NK-92 treated with Interleukin-12 subunit alpha and Interleukin-12 subunit beta, amount 100 ng/mL, for 24 hours (cell line): ENCODE measurements around the gene ZFYVE27.
"Not testable (repeated sequence)": the region's sequence is repeated elsewhere in the genome, so short reads cannot be mapped to it uniquely, and the experiment has no call there.

Experiments
- DNase-seq: peaks from one replicate; lab custom pipeline; 2025; lab: John Stamatoyannopoulos, UW

ZFYVE27 gene, protein sequence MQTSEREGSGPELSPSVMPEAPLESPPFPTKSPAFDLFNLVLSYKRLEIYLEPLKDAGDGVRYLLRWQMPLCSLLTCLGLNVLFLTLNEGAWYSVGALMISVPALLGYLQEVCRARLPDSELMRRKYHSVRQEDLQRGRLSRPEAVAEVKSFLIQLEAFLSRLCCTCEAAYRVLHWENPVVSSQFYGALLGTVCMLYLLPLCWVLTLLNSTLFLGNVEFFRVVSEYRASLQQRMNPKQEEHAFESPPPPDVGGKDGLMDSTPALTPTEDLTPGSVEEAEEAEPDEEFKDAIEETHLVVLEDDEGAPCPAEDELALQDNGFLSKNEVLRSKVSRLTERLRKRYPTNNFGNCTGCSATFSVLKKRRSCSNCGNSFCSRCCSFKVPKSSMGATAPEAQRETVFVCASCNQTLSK

GRCh38 chr10:97736902-97737769 lies at the start of gene ZFYVE27:
Gene ZFYVE27 (plus strand): TSS chr10:97737128. CDS start chr10:97738478, 1,350 bp downstream.
- DNase-seq = peak; percentile 84

DNA sequence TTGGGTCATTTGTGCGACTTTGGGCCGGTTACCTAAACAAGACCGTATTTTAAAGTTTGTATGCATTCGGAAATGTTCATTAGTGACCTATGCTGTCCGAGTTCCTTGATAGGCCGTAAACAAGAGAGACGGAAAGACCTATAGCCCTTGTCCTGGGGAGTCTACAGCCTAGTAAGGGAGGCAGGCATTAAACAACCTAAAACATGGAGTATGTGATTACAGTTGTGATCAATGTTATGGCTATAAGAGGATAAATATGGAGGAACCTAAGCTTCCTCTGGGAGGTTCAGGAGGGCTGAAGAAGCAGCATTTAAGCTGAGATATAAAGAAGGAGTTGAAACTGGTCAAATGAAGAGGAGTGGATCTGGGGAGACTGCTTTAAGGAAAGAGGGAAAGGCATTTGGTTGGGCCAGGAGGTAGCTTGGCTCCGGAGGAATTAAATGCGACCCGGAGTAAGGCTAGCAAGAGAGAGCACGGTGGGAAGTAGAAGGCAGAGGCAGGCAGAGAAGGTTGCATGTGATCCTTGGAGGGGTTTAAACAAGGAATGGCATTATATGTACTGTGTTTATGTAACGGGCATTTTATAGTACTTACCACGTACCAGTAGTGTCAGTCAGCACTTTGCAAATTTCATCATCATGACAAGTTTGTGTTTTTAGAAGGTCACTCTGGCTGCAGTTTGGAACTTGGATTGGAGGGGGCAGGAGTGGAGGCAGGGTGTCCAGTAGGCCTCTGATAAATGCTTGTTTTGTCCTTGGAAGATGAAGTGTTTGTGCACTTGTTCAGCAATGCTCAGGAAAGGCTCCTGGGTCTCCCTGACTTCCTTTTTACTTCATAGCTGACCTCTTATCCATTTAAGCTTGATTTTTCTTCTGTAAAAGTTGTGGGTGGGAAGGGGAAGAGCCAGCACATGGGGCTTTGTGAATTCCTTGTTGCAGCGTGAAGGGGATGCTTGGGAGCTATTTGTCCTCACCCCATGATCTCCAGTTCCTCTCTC lies 48.8 kb upstream of the ZFYVE27 start:
- DNase-seq = no peak

DNA sequence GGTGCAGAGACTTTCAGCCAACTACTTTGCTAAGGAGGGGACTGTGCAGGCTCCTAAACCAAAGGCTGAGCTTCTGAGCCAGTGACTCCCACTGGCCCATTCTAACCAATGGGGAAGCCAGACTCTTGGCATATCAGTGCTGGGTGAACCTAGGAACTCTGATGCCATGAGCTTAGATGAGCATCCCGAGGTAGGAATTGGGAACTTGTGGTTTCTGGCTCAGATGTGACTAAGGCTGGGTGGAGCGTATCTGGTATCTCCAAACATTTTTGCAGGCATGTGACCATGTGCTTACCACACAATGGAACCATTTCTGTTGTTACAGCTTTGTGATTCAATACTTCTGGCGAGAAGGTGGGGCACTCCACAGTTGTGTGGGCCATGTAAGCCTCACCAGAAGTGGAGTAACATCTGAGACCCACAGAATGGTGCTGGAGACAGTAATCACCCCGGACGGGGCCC lies 47.3 kb upstream of the ZFYVE27 start:
- no peak for DNase-seq

- no peak for DNase-seq
Observed at GRCh38 chr10:97690133-97690532, 46.8 kb upstream of the ZFYVE27 start.

DNA sequence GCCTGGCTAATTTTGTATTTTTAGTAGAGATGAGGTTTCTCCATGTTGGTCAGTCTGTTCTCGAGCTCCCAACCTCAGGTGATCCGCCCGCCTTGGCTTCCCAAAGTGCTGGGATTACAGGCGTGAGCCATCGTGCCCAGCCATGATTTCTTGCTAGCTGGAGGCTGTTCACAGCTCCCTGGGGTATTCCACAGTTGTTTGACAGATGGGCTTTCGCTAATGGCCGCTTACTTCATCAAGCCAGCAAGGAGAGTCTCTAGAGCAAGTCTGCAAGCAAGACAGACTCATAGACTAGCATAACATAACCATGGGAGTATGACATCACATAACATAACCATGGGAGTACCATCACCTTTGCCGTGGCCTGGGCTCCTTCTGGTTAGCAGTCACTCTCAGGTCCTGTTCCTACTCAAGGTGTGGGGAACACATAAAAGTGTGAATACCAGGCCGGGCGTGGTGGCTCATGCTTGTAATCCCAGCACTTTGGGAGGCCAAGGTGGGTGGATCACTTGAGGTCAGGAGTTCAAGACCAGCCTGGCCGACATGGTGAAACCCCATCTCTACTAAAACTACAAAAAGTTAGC lies 38.8 kb upstream of the ZFYVE27 start:
- not testable (repeated sequence) for DNase-seq

GRCh38 chr10:97701438-97702069 lies 35.4 kb upstream of the ZFYVE27 start:
- peak; percentile 7 for DNase-seq

GRCh38 chr10:97703398-97704067 lies 33.4 kb upstream of the ZFYVE27 start:
- no peak for DNase-seq

DNA sequence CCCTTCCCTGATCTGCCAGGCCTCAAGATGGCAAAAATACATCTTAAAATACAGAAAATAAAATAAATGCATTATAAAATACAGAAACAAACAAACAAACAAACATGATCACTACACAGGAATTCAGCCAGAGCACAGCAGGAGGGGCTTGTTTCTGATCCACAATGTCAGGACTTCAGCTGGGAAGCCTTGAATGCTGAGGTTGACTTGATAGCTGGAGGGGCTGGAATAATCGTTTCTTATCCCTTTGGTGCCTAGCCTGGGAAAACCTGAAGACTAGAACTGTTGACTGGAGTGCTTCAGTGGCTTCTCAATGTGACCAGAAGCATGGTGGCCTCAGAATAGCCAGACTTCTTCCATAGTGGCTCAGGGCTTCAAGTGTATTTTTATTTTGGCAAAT lies 32.6 kb upstream of the ZFYVE27 start:
- no peak for DNase-seq

DNA sequence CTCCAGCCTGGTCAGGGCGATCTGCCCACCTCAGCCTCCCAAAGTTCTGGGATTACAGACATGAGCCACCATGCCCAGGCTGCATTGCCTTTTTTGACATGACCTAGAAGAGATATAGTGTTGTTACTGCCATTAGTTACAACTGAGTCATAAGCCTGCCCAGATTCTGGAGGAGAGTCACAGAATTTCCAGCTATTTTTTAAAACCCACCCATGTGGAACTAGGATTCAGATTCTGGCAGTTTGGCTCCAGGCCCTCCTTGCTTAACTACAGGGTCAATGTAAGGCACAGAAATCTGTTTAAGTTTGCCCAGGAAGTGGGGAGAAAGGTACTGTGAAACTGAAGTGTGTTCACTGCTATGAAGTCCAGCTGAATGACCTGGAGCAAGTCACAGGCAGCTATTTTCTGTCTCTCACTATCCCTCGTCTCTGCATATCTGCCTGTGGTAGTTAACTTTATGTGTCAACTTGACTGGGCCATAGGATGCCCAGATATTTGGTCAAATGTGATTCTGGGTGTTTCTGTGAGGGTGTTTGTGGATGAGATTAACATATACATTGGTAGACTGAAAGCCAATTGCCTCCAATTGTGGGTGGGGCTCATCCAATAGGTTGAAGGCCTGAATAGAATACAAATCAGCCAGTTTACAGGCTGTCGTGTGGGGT lies 31.8 kb upstream of the ZFYVE27 start:
- no peak for DNase-seq

DNA sequence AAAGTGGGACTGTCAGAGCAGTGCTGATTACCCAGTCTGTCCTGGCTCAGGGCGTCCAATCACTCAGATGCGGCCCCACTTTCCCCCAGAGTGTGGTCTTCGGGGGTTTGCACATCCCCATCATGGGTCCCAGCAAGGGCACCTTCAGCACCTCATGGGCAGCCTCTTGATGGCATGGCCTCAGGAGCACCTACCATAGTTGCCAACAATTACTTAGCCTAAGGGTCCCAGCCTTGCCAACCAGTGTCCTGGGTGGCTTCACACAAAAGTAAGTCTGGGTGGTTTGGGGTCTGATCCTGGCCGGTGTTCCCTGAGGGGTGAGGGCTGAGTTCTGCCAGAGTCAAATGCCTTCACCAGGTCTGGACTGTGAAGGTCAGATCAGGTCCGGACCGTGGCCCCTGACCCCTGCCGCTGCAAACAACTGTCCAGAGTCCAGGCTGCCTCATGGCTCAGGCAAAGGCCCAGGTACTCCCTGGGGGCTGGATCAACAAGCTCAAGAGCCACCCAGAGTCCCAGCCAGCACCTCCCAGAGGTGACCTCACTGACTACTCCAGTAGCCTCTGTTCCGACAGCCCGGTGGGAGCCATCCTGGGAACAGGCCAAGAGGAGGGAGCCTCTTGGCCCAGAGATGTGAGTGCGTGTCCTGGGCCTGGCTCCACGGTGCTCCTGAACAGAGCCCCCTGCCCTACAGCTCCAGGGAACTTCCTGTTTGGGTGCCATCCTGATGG lies 29.6 kb upstream of the ZFYVE27 start:
- DNase-seq = no peak

GRCh38 chr10:97708167-97708566 lies 28.8 kb upstream of the ZFYVE27 start:
- no peak for DNase-seq

- DNase-seq = no peak
Observed at GRCh38 chr10:97708976-97709946, 27.7 kb upstream of the ZFYVE27 start.

DNA sequence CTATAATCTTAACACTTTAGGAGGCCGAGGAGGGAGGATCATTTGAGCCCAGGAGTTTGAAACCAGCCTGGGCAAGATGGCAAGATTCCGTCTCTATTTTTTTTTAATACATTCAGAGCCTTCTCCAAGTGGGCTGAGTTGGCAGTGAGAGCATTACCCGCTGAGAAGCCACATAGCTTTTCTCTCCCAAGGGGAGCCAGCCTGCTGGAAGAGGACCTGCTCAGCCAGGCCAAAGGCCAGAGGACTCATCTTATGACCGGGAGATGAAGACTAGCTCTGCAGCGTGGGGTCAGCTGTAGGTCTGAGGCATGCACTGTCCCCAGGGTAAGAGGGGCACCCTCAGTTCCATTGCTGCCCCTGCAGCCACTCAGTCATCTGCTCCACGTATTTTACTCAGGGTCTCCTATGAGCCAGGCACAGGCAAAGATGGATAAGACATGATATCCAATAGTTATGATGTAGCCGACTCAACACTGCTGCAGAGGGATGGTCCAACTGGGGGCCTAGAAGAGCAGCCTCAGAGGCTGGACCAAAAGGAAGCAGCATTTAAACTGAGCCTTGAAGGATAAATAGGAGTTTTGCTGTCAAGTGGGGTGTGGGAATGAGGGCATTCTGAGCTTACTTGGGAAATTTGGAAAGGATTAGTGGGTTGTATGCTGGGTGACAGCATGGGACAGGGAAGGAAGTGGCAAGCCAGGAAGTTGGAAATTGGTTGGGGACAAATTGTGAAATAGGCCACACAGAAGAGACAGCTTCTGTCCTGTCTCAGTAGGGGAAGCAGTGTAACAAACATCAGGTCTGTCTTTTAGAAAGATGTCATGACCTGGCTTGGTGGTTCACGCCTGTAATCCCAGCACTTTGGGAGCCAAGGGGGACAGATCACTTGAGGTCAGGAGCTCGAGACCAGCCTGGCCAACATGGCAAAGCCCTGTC lies 25.0 kb upstream of the ZFYVE27 start:
- no peak for DNase-seq

DNA sequence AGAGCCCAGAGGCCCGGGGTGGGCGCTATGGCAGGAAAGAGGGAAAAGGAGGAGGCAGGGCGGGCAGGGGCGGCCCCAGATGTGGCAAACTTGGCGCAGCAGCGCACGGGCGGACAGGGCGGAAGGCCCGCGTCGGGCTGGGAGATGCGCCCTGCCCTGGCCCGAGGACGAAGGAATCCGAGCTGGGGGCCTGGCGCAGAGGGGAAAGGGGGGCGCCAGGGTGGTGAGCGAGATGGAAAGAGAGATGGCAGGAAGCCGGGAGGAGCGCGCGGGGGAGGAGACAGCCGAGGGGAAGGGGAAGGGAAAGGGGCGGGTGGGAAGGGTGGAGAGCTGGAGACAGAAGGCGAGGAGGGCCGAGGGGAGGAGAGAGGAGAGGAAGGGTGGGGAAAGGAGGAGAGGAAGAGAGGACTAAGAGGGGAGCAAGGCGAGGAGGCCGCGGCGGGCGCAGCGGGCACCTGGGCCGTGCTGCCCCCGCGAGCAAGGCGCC lies 23.5 kb upstream of the ZFYVE27 start, which contains the start of gene MARVELD1:
Gene MARVELD1 (plus strand): TSS at position 392 of the 487 bp plus-strand sequence. CDS start 147 bp downstream, outside the sequence.
- DNase-seq = no peak

- no peak for DNase-seq
Observed at GRCh38 chr10:97713826-97714400, 23.0 kb upstream of the ZFYVE27 start.
